IMR-90 (cell line): Measurements from ENCODE around the gene RRP1.

Experiments used
- CEBPB ChIP-seq: IDR thresholded peaks from 2 replicates; pipeline ENCODE4 v1.6.1; 2012; ENCODE audit warnings: low read depth, low read length, improper control_type of control experiment
- CTCF ChIP-seq: conservative IDR thresholded peaks from 2 replicates; pipeline ENCODE4 v1.5.1; 2012; ENCODE audit warnings: mild to moderate bottlenecking, low read depth, low read length, improper control_type of control experiment
- MAZ ChIP-seq: IDR thresholded peaks from 2 replicates; pipeline ENCODE4 v1.6.1; 2012; ENCODE audit warnings: low read depth, mild to moderate bottlenecking, low read length, improper control_type of control experiment, moderate library complexity, borderline replicate concordance
- POLR2A ChIP-seq: IDR thresholded peaks from 2 replicates; pipeline ENCODE4 v1.6.1; 2012; ENCODE audit warnings: mild to moderate bottlenecking, low read depth, low read length
- RAD21 ChIP-seq: IDR thresholded peaks from 2 replicates; pipeline ENCODE4 v1.6.1; 2012; ENCODE audit warnings: low read length, improper control_type of control experiment
- SMC3 ChIP-seq: fragments of 150-350 bp; IDR thresholded peaks from 2 replicates; pipeline ENCODE4 v1.6.1; 2016; ENCODE audit warnings: low read depth, mild to moderate bottlenecking, antibody characterized with exemption, low read length, moderate library complexity
- TF ChIP-seq, protein P1 (sequence below): fragments of 150-350 bp; IDR thresholded peaks from 2 replicates; pipeline ENCODE4 v1.6.1; 2017; ENCODE audit warnings: mild to moderate bottlenecking, antibody characterized with exemption, low read length, low read depth

DNA sequence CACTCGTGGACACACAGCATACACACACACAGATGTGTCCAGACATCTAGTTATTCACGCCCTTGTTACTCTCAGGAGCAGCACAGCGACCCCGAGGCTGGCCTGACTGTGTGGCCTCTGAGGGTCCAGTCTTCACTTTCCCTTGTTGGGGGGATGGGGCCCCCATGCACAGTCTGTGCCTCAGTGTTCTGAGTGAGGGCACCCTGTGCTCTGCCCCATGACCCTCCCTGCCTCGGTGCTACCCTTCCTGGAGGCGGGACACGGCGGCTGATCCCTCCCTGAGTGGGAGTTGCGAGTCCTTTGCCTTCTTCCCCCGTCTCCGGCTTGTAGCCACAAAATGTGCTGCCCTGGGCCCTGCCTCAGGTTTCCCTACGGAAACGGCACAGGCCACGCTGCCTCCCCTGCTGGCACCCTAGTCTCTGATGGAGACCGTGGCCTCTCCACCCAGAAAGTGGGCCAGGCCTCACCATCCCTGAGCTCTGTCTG, 21.8 kb upstream of the RRP1 start:
- no peak for TF ChIP-seq CTCF
- TF ChIP-seq RAD21 = no peak
- no peak for TF ChIP-seq POLR2A
- TF ChIP-seq, protein P1, sequence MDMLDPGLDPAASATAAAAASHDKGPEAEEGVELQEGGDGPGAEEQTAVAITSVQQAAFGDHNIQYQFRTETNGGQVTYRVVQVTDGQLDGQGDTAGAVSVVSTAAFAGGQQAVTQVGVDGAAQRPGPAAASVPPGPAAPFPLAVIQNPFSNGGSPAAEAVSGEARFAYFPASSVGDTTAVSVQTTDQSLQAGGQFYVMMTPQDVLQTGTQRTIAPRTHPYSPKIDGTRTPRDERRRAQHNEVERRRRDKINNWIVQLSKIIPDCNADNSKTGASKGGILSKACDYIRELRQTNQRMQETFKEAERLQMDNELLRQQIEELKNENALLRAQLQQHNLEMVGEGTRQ = no peak
- no peak for TF ChIP-seq MAZ
- TF ChIP-seq CEBPB = no peak
- TF ChIP-seq SMC3 = no peak
